ENCODE data around the gene RPAP3.

RPAP3 gene

GRCh38 chr12:47737936-47738594 lies 32.2 kb upstream of the RPAP3 start:
- Histone ChIP-seq H2AFZ (ENCODE audit: low read length) (no peak overlapping the region), H3K36me3 (ENCODE audit: insufficient read depth, low read length) (no peaks in the 10 kb centered on the region), H3K79me2 (ENCODE audit: insufficient read depth, low read length) (no peaks in the 10 kb centered on the region), H3K9me2 (ENCODE audit: low read depth, low read length) (no peaks in the 10 kb centered on the region), H3K27me3 (ENCODE audit: insufficient read depth, low read length) (no peaks in the 10 kb centered on the region), H3K27ac (ENCODE audit: low read depth, low read length, poor library complexity, severe bottlenecking) (no peak overlapping the region), H3K9ac (ENCODE audit: low read length) (no peak overlapping the region), H3K4me3 (ENCODE audit: low read depth, low read length, poor library complexity, severe bottlenecking) (no peak overlapping the region), H4K20me1 (ENCODE audit: insufficient read depth, low read length) (no peaks in the 10 kb centered on the region), H3K4me1 (ENCODE audit: insufficient read depth, low read length, severe bottlenecking) (peaks cover 23% of the 10 kb centered on the region), H3F3A (ENCODE audit: insufficient read depth, low read length) (peaks cover 5% of the 10 kb centered on the region; the same call in 1 of the 2 replicates), H3K4me2 (ENCODE audit: low read length) (no peak overlapping the region), H3K9me3 (ENCODE audit: low read length) (no peaks in the 10 kb centered on the region)
- TF ChIP-seq EZH2 (IDR thresholded peaks at IDR 0.05; ENCODE audit: borderline replicate concordance, low read length) = no peak
- TF ChIP-seq CTCF (IDR thresholded peaks at IDR 0.05; ENCODE audit: low read length) = no peak

GRCh38 chr12:47736877-47737676 lies 31.2 kb upstream of the RPAP3 start:
- Histone ChIP-seq H3K9me3 (ENCODE audit: low read length) (no peaks in the 10 kb centered on the region), H3F3A (ENCODE audit: insufficient read depth, low read length) (peaks cover 5% of the 10 kb centered on the region; the same call in 1 of the 2 replicates), H3K4me2 (ENCODE audit: low read length) (no peak overlapping the region), H3K9me2 (ENCODE audit: low read depth, low read length) (no peaks in the 10 kb centered on the region), H3K4me1 (ENCODE audit: insufficient read depth, low read length, severe bottlenecking) (peaks cover 23% of the 10 kb centered on the region), H3K79me2 (ENCODE audit: insufficient read depth, low read length) (no peaks in the 10 kb centered on the region), H2AFZ (ENCODE audit: low read length) (no peak overlapping the region), H3K9ac (ENCODE audit: low read length) (no peak overlapping the region), H3K36me3 (ENCODE audit: insufficient read depth, low read length) (no peaks in the 10 kb centered on the region), H3K27me3 (ENCODE audit: insufficient read depth, low read length) (no peaks in the 10 kb centered on the region), H3K4me3 (ENCODE audit: low read depth, low read length, poor library complexity, severe bottlenecking) (no peak overlapping the region), H4K20me1 (ENCODE audit: insufficient read depth, low read length) (no peaks in the 10 kb centered on the region), H3K27ac (ENCODE audit: low read depth, low read length, poor library complexity, severe bottlenecking) (no peak overlapping the region)
- TF ChIP-seq EZH2 (IDR thresholded peaks at IDR 0.05; ENCODE audit: borderline replicate concordance, low read length) (no peak), CTCF (IDR thresholded peaks at IDR 0.05; ENCODE audit: low read length) (no peak)

- Histone ChIP-seq H3K4me1 (ENCODE audit: insufficient read depth, low read length, severe bottlenecking) (peaks cover 17% of the 10 kb centered on the region), H4K20me1 (ENCODE audit: insufficient read depth, low read length) (no peaks in the 10 kb centered on the region), H3F3A (ENCODE audit: insufficient read depth, low read length) (no peaks in the 10 kb centered on the region), H3K79me2 (ENCODE audit: insufficient read depth, low read length) (no peaks in the 10 kb centered on the region), H3K4me2 (ENCODE audit: low read length) (no peak overlapping the region), H3K27ac (ENCODE audit: low read depth, low read length, poor library complexity, severe bottlenecking) (no peak overlapping the region), H3K27me3 (ENCODE audit: insufficient read depth, low read length) (no peaks in the 10 kb centered on the region), H2AFZ (ENCODE audit: low read length) (no peak overlapping the region), H3K9me3 (ENCODE audit: low read length) (no peaks in the 10 kb centered on the region), H3K4me3 (ENCODE audit: low read depth, low read length, poor library complexity, severe bottlenecking) (no peak overlapping the region), H3K9me2 (ENCODE audit: low read depth, low read length) (no peaks in the 10 kb centered on the region), H3K9ac (ENCODE audit: low read length) (no peak overlapping the region), H3K36me3 (ENCODE audit: insufficient read depth, low read length) (no peaks in the 10 kb centered on the region)
- no peak for TF ChIP-seq EZH2 (IDR thresholded peaks at IDR 0.05; ENCODE audit: borderline replicate concordance, low read length)
- no peak for TF ChIP-seq CTCF (IDR thresholded peaks at IDR 0.05; ENCODE audit: low read length)
Observed at GRCh38 chr12:47736216-47736615, 30.4 kb upstream of the RPAP3 start.
